ENCODE data around the gene XPO5. TPM values are rescaled to one million over a fixed set of nuclear protein-coding genes. Genes with fewer than 3 reads are reported as not detected.

XPO5 gene
- total RNA-seq, 1 donor: 66.2 TPM

DNA sequence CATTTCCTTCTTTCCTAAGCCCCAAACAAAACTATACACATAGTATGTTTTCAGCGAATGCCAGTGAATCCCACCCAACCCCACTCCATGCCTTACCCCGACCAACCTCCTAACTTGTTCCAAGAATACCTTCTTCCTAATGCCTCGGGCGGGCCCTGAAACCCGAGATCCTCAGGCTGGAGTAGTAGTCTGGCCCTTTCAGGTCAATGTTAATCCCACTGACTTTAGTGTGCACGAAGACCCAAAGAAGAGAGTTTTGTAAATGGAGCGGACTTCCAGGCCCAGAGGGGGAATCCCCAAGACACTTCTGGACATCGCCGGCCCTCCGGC lies 59.5 kb downstream of the XPO5 start:
- Histone ChIP-seq H4K20me1 (ENCODE audit: insufficient read depth, low read length) (peaks cover 38% of the 10 kb centered on the region), H2AFZ (ENCODE audit: low read length) (peak overlapping the region; percentile 90), H3K4me1 (ENCODE audit: insufficient read depth, low read length) (peaks cover 19% of the 10 kb centered on the region), H3K9me3 (ENCODE audit: low read depth, low read length) (no peaks in the 10 kb centered on the region), H3K79me2 (ENCODE audit: insufficient read depth, low read length) (peaks cover 73% of the 10 kb centered on the region), H3K4me2 (ENCODE audit: insufficient read depth, low read length) (peak overlapping the region; percentile 89), H3K27me3 (ENCODE audit: insufficient read depth, low read length) (no peaks in the 10 kb centered on the region), H3K27ac (ENCODE audit: low read depth, low read length) (peak overlapping the region; percentile 92), H3K36me3 (ENCODE audit: insufficient read depth, low read length) (peaks cover 63% of the 10 kb centered on the region), H3K4me3 (ENCODE audit: insufficient read depth, low read length) (peak overlapping the region; percentile 99)
- DNase-seq (ENCODE audit: insufficient read length, low spot score, missing footprints): no peak
- TF ChIP-seq, protein P1, sequence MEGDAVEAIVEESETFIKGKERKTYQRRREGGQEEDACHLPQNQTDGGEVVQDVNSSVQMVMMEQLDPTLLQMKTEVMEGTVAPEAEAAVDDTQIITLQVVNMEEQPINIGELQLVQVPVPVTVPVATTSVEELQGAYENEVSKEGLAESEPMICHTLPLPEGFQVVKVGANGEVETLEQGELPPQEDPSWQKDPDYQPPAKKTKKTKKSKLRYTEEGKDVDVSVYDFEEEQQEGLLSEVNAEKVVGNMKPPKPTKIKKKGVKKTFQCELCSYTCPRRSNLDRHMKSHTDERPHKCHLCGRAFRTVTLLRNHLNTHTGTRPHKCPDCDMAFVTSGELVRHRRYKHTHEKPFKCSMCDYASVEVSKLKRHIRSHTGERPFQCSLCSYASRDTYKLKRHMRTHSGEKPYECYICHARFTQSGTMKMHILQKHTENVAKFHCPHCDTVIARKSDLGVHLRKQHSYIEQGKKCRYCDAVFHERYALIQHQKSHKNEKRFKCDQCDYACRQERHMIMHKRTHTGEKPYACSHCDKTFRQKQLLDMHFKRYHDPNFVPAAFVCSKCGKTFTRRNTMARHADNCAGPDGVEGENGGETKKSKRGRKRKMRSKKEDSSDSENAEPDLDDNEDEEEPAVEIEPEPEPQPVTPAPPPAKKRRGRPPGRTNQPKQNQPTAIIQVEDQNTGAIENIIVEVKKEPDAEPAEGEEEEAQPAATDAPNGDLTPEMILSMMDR (IDR thresholded peaks at IDR 0.05; ENCODE audit: extremely low read depth, low read depth, low read length): no peak

DNA sequence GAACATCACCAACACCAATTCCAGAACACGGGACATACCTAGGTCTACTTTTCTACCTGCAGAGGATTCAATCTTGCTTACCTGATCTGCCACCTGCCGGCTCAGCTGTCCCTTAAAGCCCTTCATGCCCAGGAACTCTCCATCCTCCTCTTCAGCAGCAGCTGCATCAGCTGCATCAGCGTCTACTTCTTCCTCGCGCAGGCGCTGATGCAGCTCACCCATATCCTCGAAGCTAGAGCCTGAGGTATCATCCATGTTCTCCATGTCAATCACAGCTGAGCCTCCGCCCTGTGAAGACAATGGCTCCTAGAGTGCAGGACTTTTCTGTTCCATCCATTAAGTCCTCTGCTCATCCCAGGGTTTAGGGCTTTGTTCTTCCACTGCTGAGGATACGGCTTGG lies 60.0 kb downstream of the XPO5 start:
- Histone ChIP-seq H3K36me3 (ENCODE audit: insufficient read depth, low read length) (peaks cover 63% of the 10 kb centered on the region), H2AFZ (ENCODE audit: low read length) (no peak overlapping the region), H4K20me1 (ENCODE audit: insufficient read depth, low read length) (peaks cover 41% of the 10 kb centered on the region), H3K9me3 (ENCODE audit: low read depth, low read length) (no peaks in the 10 kb centered on the region), H3K27me3 (ENCODE audit: insufficient read depth, low read length) (no peaks in the 10 kb centered on the region), H3K4me1 (ENCODE audit: insufficient read depth, low read length) (peaks cover 20% of the 10 kb centered on the region), H3K4me2 (ENCODE audit: insufficient read depth, low read length) (peak overlapping the region; percentile 89), H3K27ac (ENCODE audit: low read depth, low read length) (peak overlapping the region; percentile 92), H3K79me2 (ENCODE audit: insufficient read depth, low read length) (peaks cover 73% of the 10 kb centered on the region), H3K4me3 (ENCODE audit: insufficient read depth, low read length) (peak overlapping the region; percentile 99)
- DNase-seq (ENCODE audit: insufficient read length, low spot score, missing footprints): no peak
- TF ChIP-seq, protein P1 (IDR thresholded peaks at IDR 0.05; ENCODE audit: extremely low read depth, low read depth, low read length): no peak

DNA sequence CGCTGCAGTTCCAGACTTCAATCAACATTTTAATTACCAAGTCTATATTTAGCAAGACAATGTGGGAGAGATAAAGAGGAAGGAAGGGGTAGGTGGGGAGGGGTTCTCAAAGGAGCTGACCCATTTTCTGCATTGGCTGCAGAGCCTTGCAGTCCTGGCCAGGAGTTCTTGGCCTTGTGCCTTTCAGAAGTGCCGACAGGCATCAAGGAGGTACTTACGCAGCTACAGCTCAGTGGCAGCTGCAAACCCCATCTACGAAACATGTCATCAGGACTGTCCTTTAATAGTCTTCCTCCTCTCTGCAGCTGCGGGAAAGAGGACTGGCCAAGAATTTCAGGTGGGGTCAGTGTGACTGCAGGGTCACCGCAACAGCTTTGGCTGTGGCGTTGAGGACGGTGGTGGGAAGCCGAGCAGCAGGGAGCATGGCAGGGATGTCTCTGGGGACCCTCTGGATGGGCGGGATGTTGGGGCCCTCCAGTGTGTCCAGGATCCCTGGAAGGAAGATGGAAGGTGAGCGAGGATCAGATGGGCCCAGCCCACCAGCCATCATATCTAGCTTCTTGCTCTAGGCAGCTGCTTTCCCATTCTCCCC lies 63.9 kb downstream of the XPO5 start:
- H3K4me3 ChIP-seq (ENCODE audit: insufficient read depth, low read length): no peak overlapping the region
- peaks cover 33% of the 10 kb centered on the region for H4K20me1 ChIP-seq (ENCODE audit: insufficient read depth, low read length)
- no peak overlapping the region for H3K27ac ChIP-seq (ENCODE audit: low read depth, low read length)
- peaks cover 28% of the 10 kb centered on the region for H3K4me1 ChIP-seq (ENCODE audit: insufficient read depth, low read length)
- no peak overlapping the region for H3K4me2 ChIP-seq (ENCODE audit: insufficient read depth, low read length)
- H3K27me3 ChIP-seq (ENCODE audit: insufficient read depth, low read length): no peaks in the 10 kb centered on the region
- H2AFZ ChIP-seq (ENCODE audit: low read length): no peak overlapping the region
- DNase-seq (ENCODE audit: insufficient read length, low spot score, missing footprints): no peak
- TF ChIP-seq, protein P1 (IDR thresholded peaks at IDR 0.05; ENCODE audit: extremely low read depth, low read depth, low read length): no peak
- H3K9me3 ChIP-seq (ENCODE audit: low read depth, low read length): no peaks in the 10 kb centered on the region
- H3K79me2 ChIP-seq (ENCODE audit: insufficient read depth, low read length): peaks cover 37% of the 10 kb centered on the region
- H3K36me3 ChIP-seq (ENCODE audit: insufficient read depth, low read length): peaks cover 47% of the 10 kb centered on the region

DNA sequence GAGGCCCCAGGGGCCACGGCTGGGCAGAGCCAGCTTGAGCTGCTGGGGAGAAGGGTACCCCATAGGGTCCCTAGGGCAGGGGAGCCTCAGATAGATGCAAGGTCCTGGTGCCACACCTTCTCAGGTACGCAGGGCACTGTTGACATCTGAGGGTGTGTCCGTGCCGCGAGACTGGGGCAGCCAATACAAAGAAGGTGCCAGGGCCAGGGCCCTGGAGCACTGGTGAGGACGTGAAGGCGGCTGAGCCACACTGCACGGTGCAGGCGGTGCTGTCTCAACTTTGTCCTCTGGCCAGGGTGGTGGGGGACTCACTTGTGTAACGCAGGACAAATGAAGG lies 65.0 kb downstream of the XPO5 start:
- Histone ChIP-seq H3K4me3 (ENCODE audit: insufficient read depth, low read length) (peak overlapping the region; percentile 81), H3K36me3 (ENCODE audit: insufficient read depth, low read length) (peaks cover 50% of the 10 kb centered on the region), H3K27ac (ENCODE audit: low read depth, low read length) (peak overlapping the region; percentile 42), H3K9me3 (ENCODE audit: low read depth, low read length) (no peaks in the 10 kb centered on the region), H4K20me1 (ENCODE audit: insufficient read depth, low read length) (peaks cover 32% of the 10 kb centered on the region), H3K4me2 (ENCODE audit: insufficient read depth, low read length) (peak overlapping the region; percentile 86), H3K27me3 (ENCODE audit: insufficient read depth, low read length) (no peaks in the 10 kb centered on the region), H3K79me2 (ENCODE audit: insufficient read depth, low read length) (peaks cover 27% of the 10 kb centered on the region), H2AFZ (ENCODE audit: low read length) (no peak overlapping the region), H3K4me1 (ENCODE audit: insufficient read depth, low read length) (peaks cover 24% of the 10 kb centered on the region)
- no peak for DNase-seq (ENCODE audit: insufficient read length, low spot score, missing footprints)
- TF ChIP-seq, protein P1 (IDR thresholded peaks at IDR 0.05; ENCODE audit: extremely low read depth, low read depth, low read length): no peak

Measured in osteoblast (primary cell).